ENCODE data around the gene NIPBL.
"Not testable (repeated sequence)": the region's sequence is repeated elsewhere in the genome, so short reads cannot be mapped to it uniquely, and the experiment has no call there.

The NIPBL gene

GRCh38 chr5:36886791-36887190, 10.2 kb downstream of the NIPBL start:
- Histone ChIP-seq H3K27me3 (replicated peaks; ENCODE audit: control insufficient read depth, insufficient read depth, low read length, poor library complexity, severe bottlenecking) (no peaks in the 10 kb centered on the region), H3K9me3 (ENCODE audit: control insufficient read depth, low read length) (no peaks in the 10 kb centered on the region), H3K27ac (ENCODE audit: insufficient read depth, low read length, poor library complexity, severe bottlenecking) (no peak overlapping the region), H3K4me3 (ENCODE audit: insufficient read depth, low read depth, low read length, poor library complexity, severe bottlenecking) (no peak overlapping the region), H3K36me3 (ENCODE audit: control insufficient read depth, insufficient read depth, low read length) (peaks cover 4% of the 10 kb centered on the region), H3K4me1 (ENCODE audit: control insufficient read depth, insufficient read depth, low read length, poor library complexity, severe bottlenecking) (peaks cover 5% of the 10 kb centered on the region)
- no peak for DNase-seq

- H3K27ac ChIP-seq (ENCODE audit: insufficient read depth, low read length, poor library complexity, severe bottlenecking): no peak overlapping the region
- peaks cover 4% of the 10 kb centered on the region for H3K36me3 ChIP-seq (ENCODE audit: control insufficient read depth, insufficient read depth, low read length)
- DNase-seq: no peak
- peaks cover 5% of the 10 kb centered on the region for H3K4me1 ChIP-seq (ENCODE audit: control insufficient read depth, insufficient read depth, low read length, poor library complexity, severe bottlenecking)
- H3K4me3 ChIP-seq (ENCODE audit: insufficient read depth, low read depth, low read length, poor library complexity, severe bottlenecking): no peak overlapping the region
- no peaks in the 10 kb centered on the region for H3K27me3 ChIP-seq (replicated peaks; ENCODE audit: control insufficient read depth, insufficient read depth, low read length, poor library complexity, severe bottlenecking)
- no peaks in the 10 kb centered on the region for H3K9me3 ChIP-seq (ENCODE audit: control insufficient read depth, low read length)
These were observed 11.0 kb downstream of the NIPBL start for GRCh38 chr5:36887532-36887931.

GRCh38 chr5:36888303-36888702, 11.7 kb downstream of the NIPBL start:
- no peak overlapping the region for H3K27ac ChIP-seq (ENCODE audit: insufficient read depth, low read length, poor library complexity, severe bottlenecking)

GRCh38 chr5:36889264-36889663, 12.7 kb downstream of the NIPBL start:
- H3K27ac ChIP-seq (ENCODE audit: insufficient read depth, low read length, poor library complexity, severe bottlenecking): no peak overlapping the region
- H3K36me3 ChIP-seq (ENCODE audit: control insufficient read depth, insufficient read depth, low read length): peaks cover 4% of the 10 kb centered on the region
- DNase-seq: no peak
- H3K9me3 ChIP-seq (ENCODE audit: control insufficient read depth, low read length): no peaks in the 10 kb centered on the region
- peaks cover 5% of the 10 kb centered on the region for H3K4me1 ChIP-seq (ENCODE audit: control insufficient read depth, insufficient read depth, low read length, poor library complexity, severe bottlenecking)
- H3K27me3 ChIP-seq (replicated peaks; ENCODE audit: control insufficient read depth, insufficient read depth, low read length, poor library complexity, severe bottlenecking): no peaks in the 10 kb centered on the region
- no peak overlapping the region for H3K4me3 ChIP-seq (ENCODE audit: insufficient read depth, low read depth, low read length, poor library complexity, severe bottlenecking)

More at GRCh38 chr5:36888303-36888702, 11.7 kb downstream of the NIPBL start:
- no peaks in the 10 kb centered on the region for H3K9me3 ChIP-seq (ENCODE audit: control insufficient read depth, low read length)
- H3K4me1 ChIP-seq (ENCODE audit: control insufficient read depth, insufficient read depth, low read length, poor library complexity, severe bottlenecking): peaks cover 5% of the 10 kb centered on the region
- no peak overlapping the region for H3K4me3 ChIP-seq (ENCODE audit: insufficient read depth, low read depth, low read length, poor library complexity, severe bottlenecking)
- peaks cover 4% of the 10 kb centered on the region for H3K36me3 ChIP-seq (ENCODE audit: control insufficient read depth, insufficient read depth, low read length)
- H3K27me3 ChIP-seq (replicated peaks; ENCODE audit: control insufficient read depth, insufficient read depth, low read length, poor library complexity, severe bottlenecking): no peaks in the 10 kb centered on the region
- no peak for DNase-seq

- Histone ChIP-seq H3K36me3 (ENCODE audit: control insufficient read depth, insufficient read depth, low read length) (no peaks in the 10 kb centered on the region), H3K27ac (ENCODE audit: insufficient read depth, low read length, poor library complexity, severe bottlenecking) (no peak overlapping the region), H3K9me3 (ENCODE audit: control insufficient read depth, low read length) (no peaks in the 10 kb centered on the region), H3K27me3 (replicated peaks; ENCODE audit: control insufficient read depth, insufficient read depth, low read length, poor library complexity, severe bottlenecking) (no peaks in the 10 kb centered on the region), H3K4me3 (ENCODE audit: insufficient read depth, low read depth, low read length, poor library complexity, severe bottlenecking) (no peak overlapping the region), H3K4me1 (ENCODE audit: control insufficient read depth, insufficient read depth, low read length, poor library complexity, severe bottlenecking) (peaks cover 3% of the 10 kb centered on the region)
- no peak for DNase-seq
These were observed 14.7 kb downstream of the NIPBL start for GRCh38 chr5:36891266-36891665.

- H3K27ac ChIP-seq (ENCODE audit: insufficient read depth, low read length, poor library complexity, severe bottlenecking); DNase-seq; H3K36me3 ChIP-seq (ENCODE audit: control insufficient read depth, insufficient read depth, low read length); H3K4me3 ChIP-seq (ENCODE audit: insufficient read depth, low read depth, low read length, poor library complexity, severe bottlenecking); H3K9me3 ChIP-seq (ENCODE audit: control insufficient read depth, low read length); H3K27me3 ChIP-seq (replicated peaks; ENCODE audit: control insufficient read depth, insufficient read depth, low read length, poor library complexity, severe bottlenecking); H3K4me1 ChIP-seq (ENCODE audit: control insufficient read depth, insufficient read depth, low read length, poor library complexity, severe bottlenecking): not testable (repeated sequence)
These were observed 15.7 kb downstream of the NIPBL start for GRCh38 chr5:36892085-36892830.

GRCh38 chr5:36894954-36895353, 18.4 kb downstream of the NIPBL start:
- Histone ChIP-seq H3K4me3 (ENCODE audit: insufficient read depth, low read depth, low read length, poor library complexity, severe bottlenecking) (no peak overlapping the region), H3K4me1 (ENCODE audit: control insufficient read depth, insufficient read depth, low read length, poor library complexity, severe bottlenecking) (peaks cover 7% of the 10 kb centered on the region), H3K9me3 (ENCODE audit: control insufficient read depth, low read length) (no peaks in the 10 kb centered on the region), H3K36me3 (ENCODE audit: control insufficient read depth, insufficient read depth, low read length) (no peaks in the 10 kb centered on the region), H3K27me3 (replicated peaks; ENCODE audit: control insufficient read depth, insufficient read depth, low read length, poor library complexity, severe bottlenecking) (no peaks in the 10 kb centered on the region), H3K27ac (ENCODE audit: insufficient read depth, low read length, poor library complexity, severe bottlenecking) (no peak overlapping the region)
- DNase-seq: no peak

- Histone ChIP-seq H3K36me3 (ENCODE audit: control insufficient read depth, insufficient read depth, low read length) (no peaks in the 10 kb centered on the region), H3K27ac (ENCODE audit: insufficient read depth, low read length, poor library complexity, severe bottlenecking) (no peak overlapping the region), H3K9me3 (ENCODE audit: control insufficient read depth, low read length) (no peaks in the 10 kb centered on the region), H3K4me1 (ENCODE audit: control insufficient read depth, insufficient read depth, low read length, poor library complexity, severe bottlenecking) (peaks cover 7% of the 10 kb centered on the region), H3K27me3 (replicated peaks; ENCODE audit: control insufficient read depth, insufficient read depth, low read length, poor library complexity, severe bottlenecking) (no peaks in the 10 kb centered on the region), H3K4me3 (ENCODE audit: insufficient read depth, low read depth, low read length, poor library complexity, severe bottlenecking) (no peak overlapping the region)
- DNase-seq: no peak
These were observed 19.9 kb downstream of the NIPBL start for GRCh38 chr5:36896476-36896875.

GRCh38 chr5:36897616-36898015, 21.0 kb downstream of the NIPBL start:
- H3K4me1 ChIP-seq (ENCODE audit: control insufficient read depth, insufficient read depth, low read length, poor library complexity, severe bottlenecking): peaks cover 7% of the 10 kb centered on the region
- H3K27ac ChIP-seq (ENCODE audit: insufficient read depth, low read length, poor library complexity, severe bottlenecking): no peak overlapping the region
- H3K9me3 ChIP-seq (ENCODE audit: control insufficient read depth, low read length): no peaks in the 10 kb centered on the region
- no peaks in the 10 kb centered on the region for H3K27me3 ChIP-seq (replicated peaks; ENCODE audit: control insufficient read depth, insufficient read depth, low read length, poor library complexity, severe bottlenecking)
- no peak for DNase-seq
- H3K36me3 ChIP-seq (ENCODE audit: control insufficient read depth, insufficient read depth, low read length): no peaks in the 10 kb centered on the region
- no peak overlapping the region for H3K4me3 ChIP-seq (ENCODE audit: insufficient read depth, low read depth, low read length, poor library complexity, severe bottlenecking)

GRCh38 chr5:36899860-36900259, 23.3 kb downstream of the NIPBL start:
- H3K4me3 ChIP-seq (ENCODE audit: insufficient read depth, low read depth, low read length, poor library complexity, severe bottlenecking): no peak overlapping the region
- H3K27ac ChIP-seq (ENCODE audit: insufficient read depth, low read length, poor library complexity, severe bottlenecking): no peak overlapping the region
- H3K27me3 ChIP-seq (replicated peaks; ENCODE audit: control insufficient read depth, insufficient read depth, low read length, poor library complexity, severe bottlenecking): no peaks in the 10 kb centered on the region
- H3K4me1 ChIP-seq (ENCODE audit: control insufficient read depth, insufficient read depth, low read length, poor library complexity, severe bottlenecking): peaks cover 7% of the 10 kb centered on the region
- H3K36me3 ChIP-seq (ENCODE audit: control insufficient read depth, insufficient read depth, low read length): no peaks in the 10 kb centered on the region
- no peaks in the 10 kb centered on the region for H3K9me3 ChIP-seq (ENCODE audit: control insufficient read depth, low read length)
- DNase-seq: no peak

All from effector memory CD4-positive, alpha-beta T cell (primary cell).